HL-60 (cell line): Measurements from ENCODE around the gene NCOR2.

Source experiments
- TF ChIP-seq, protein P1 (sequence below): IDR thresholded peaks from 2 replicates; pipeline ENCODE4 v1.6.1; 2012; ENCODE audit warnings: low read depth; ENCODE audit not compliant: insufficient replicate concordance
- TF ChIP-seq, protein P2 (sequence below): IDR thresholded peaks from one replicate; pipeline ENCODE4 v1.5.1; 2011; ENCODE audit warnings: low read length, control low read depth, inconsistent platforms; ENCODE audit not compliant: insufficient read depth

- TF ChIP-seq, protein P1, sequence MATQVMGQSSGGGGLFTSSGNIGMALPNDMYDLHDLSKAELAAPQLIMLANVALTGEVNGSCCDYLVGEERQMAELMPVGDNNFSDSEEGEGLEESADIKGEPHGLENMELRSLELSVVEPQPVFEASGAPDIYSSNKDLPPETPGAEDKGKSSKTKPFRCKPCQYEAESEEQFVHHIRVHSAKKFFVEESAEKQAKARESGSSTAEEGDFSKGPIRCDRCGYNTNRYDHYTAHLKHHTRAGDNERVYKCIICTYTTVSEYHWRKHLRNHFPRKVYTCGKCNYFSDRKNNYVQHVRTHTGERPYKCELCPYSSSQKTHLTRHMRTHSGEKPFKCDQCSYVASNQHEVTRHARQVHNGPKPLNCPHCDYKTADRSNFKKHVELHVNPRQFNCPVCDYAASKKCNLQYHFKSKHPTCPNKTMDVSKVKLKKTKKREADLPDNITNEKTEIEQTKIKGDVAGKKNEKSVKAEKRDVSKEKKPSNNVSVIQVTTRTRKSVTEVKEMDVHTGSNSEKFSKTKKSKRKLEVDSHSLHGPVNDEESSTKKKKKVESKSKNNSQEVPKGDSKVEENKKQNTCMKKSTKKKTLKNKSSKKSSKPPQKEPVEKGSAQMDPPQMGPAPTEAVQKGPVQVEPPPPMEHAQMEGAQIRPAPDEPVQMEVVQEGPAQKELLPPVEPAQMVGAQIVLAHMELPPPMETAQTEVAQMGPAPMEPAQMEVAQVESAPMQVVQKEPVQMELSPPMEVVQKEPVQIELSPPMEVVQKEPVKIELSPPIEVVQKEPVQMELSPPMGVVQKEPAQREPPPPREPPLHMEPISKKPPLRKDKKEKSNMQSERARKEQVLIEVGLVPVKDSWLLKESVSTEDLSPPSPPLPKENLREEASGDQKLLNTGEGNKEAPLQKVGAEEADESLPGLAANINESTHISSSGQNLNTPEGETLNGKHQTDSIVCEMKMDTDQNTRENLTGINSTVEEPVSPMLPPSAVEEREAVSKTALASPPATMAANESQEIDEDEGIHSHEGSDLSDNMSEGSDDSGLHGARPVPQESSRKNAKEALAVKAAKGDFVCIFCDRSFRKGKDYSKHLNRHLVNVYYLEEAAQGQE, result no peak
- TF ChIP-seq, protein P2, sequence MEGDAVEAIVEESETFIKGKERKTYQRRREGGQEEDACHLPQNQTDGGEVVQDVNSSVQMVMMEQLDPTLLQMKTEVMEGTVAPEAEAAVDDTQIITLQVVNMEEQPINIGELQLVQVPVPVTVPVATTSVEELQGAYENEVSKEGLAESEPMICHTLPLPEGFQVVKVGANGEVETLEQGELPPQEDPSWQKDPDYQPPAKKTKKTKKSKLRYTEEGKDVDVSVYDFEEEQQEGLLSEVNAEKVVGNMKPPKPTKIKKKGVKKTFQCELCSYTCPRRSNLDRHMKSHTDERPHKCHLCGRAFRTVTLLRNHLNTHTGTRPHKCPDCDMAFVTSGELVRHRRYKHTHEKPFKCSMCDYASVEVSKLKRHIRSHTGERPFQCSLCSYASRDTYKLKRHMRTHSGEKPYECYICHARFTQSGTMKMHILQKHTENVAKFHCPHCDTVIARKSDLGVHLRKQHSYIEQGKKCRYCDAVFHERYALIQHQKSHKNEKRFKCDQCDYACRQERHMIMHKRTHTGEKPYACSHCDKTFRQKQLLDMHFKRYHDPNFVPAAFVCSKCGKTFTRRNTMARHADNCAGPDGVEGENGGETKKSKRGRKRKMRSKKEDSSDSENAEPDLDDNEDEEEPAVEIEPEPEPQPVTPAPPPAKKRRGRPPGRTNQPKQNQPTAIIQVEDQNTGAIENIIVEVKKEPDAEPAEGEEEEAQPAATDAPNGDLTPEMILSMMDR, result no peak
Observed at GRCh38 chr12:124529565-124530276, 37.7 kb downstream of the NCOR2 start.
